H1 (cell line): Measurements from ENCODE around the gene SLC41A2.

Experiments used
- ATF3 ChIP-seq: IDR thresholded peaks from 2 replicates; pipeline ENCODE4 v1.6.1; 2011; ENCODE audit warnings: low read depth, mild to moderate bottlenecking, low read length; ENCODE audit not compliant: insufficient read depth
- CTCF ChIP-seq, 3 experiments: IDR thresholded peaks; 1 replicate in 2 of 3; 2 replicates in 1 of 3; pipeline versions ENCODE4 v1.5.1 to v1.6.1; 2011; ENCODE audit warnings: low read length in 3 of 3, mild to moderate bottlenecking in 3 of 3, inconsistent platforms in 2 of 3, low read depth in 1 of 3, moderate library complexity in 1 of 3; ENCODE audit not compliant: insufficient read depth in 1 of 3; ENCODE audit errors: control extremely low read depth in 1 of 3
- POLR2A ChIP-seq, 2 experiments: IDR thresholded peaks; 1 replicate in 1 of 2; 2 replicates in 1 of 2; pipeline ENCODE4 v1.6.1; 2011; ENCODE audit warnings: low read depth in 2 of 2, low read length in 2 of 2, mild to moderate bottlenecking in 2 of 2; ENCODE audit errors: control extremely low read depth in 1 of 2
- USF2 ChIP-seq: IDR thresholded peaks from 2 replicates; pipeline ENCODE4 v1.6.1; 2011; ENCODE audit warnings: low read length, improper control_type of control experiment

GRCh38 chr12:104935886-104936285, 22.2 kb downstream of the SLC41A2 start:
- TF ChIP-seq USF2 = no peak
- TF ChIP-seq ATF3 = no peak
- no peak for TF ChIP-seq POLR2A (IDR thresholded peaks at IDR 0.05; ENCODE audit: control extremely low read depth in 1 of 2, low read depth in 2 of 2, low read length in 2 of 2)
- TF ChIP-seq CTCF (IDR thresholded peaks at IDR 0.05; ENCODE audit: control extremely low read depth in 1 of 3, insufficient read depth in 1 of 3, low read depth in 1 of 3, low read length in 3 of 3) = no peak
